HL-60 (cell line): ENCODE results near the gene FAM89B.

ENCODE experiments used
- CTCF ChIP-seq: IDR thresholded peaks from one replicate; pipeline ENCODE4 v1.5.1; 2011; ENCODE audit warnings: low read length, control low read depth, inconsistent platforms; ENCODE audit not compliant: insufficient read depth
- TF ChIP-seq, protein P1 (sequence below): IDR thresholded peaks from 2 replicates; pipeline ENCODE4 v1.6.1; 2012; ENCODE audit warnings: low read depth; ENCODE audit not compliant: insufficient replicate concordance

- no peak for TF ChIP-seq CTCF
- TF ChIP-seq, protein P1, sequence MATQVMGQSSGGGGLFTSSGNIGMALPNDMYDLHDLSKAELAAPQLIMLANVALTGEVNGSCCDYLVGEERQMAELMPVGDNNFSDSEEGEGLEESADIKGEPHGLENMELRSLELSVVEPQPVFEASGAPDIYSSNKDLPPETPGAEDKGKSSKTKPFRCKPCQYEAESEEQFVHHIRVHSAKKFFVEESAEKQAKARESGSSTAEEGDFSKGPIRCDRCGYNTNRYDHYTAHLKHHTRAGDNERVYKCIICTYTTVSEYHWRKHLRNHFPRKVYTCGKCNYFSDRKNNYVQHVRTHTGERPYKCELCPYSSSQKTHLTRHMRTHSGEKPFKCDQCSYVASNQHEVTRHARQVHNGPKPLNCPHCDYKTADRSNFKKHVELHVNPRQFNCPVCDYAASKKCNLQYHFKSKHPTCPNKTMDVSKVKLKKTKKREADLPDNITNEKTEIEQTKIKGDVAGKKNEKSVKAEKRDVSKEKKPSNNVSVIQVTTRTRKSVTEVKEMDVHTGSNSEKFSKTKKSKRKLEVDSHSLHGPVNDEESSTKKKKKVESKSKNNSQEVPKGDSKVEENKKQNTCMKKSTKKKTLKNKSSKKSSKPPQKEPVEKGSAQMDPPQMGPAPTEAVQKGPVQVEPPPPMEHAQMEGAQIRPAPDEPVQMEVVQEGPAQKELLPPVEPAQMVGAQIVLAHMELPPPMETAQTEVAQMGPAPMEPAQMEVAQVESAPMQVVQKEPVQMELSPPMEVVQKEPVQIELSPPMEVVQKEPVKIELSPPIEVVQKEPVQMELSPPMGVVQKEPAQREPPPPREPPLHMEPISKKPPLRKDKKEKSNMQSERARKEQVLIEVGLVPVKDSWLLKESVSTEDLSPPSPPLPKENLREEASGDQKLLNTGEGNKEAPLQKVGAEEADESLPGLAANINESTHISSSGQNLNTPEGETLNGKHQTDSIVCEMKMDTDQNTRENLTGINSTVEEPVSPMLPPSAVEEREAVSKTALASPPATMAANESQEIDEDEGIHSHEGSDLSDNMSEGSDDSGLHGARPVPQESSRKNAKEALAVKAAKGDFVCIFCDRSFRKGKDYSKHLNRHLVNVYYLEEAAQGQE, result no peak
Observed at GRCh38 chr11:65609665-65610064, 37.3 kb downstream of the FAM89B start.
